HG03520 (cell line): ENCODE data around the gene WDR44.
"Not testable (repeated sequence)": the region's sequence is repeated elsewhere in the genome, so short reads cannot be mapped to it uniquely, and the experiment has no call there.

Source experiments
- ATAC-seq: cut with Tn5 transposase; IDR thresholded peaks from one replicate; pipeline ENCODE4 v1.9.1; 2021; ENCODE audit warnings: mild to moderate bottlenecking, moderate library complexity; ENCODE audit not compliant: unreplicated experiment

The WDR44 gene

GRCh38 chrX:118470721-118471347 is 124.9 kb downstream of the WDR44 start:
- not testable (repeated sequence) for ATAC-seq

DNA sequence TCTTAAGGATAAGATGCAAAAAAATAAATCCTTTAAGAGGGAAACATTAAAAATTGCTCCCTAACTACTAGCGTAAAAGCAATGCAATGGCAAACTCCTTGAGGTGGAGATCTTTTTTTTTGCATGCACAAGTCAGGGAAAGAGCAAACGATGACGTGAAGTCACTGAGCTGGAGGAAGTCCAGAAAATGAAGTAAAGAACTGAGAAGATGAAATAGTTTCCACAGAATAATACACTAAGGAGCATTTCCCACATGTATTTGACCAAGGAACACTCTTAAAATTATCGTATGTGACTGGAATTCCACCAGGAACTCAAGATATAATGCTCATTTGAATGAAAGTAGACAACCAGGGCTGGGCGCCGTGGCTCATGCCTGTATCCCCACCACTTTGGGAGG is 128.7 kb downstream of the WDR44 start:
- ATAC-seq = no peak

GRCh38 chrX:118475903-118476302 is 130.0 kb downstream of the WDR44 start:
- ATAC-seq = no peak

- no peak for ATAC-seq
Measured at GRCh38 chrX:118480172-118480571, 134.3 kb downstream of the WDR44 start.

GRCh38 chrX:118482384-118482783 is 136.5 kb downstream of the WDR44 start:
- not testable (repeated sequence) for ATAC-seq

DNA sequence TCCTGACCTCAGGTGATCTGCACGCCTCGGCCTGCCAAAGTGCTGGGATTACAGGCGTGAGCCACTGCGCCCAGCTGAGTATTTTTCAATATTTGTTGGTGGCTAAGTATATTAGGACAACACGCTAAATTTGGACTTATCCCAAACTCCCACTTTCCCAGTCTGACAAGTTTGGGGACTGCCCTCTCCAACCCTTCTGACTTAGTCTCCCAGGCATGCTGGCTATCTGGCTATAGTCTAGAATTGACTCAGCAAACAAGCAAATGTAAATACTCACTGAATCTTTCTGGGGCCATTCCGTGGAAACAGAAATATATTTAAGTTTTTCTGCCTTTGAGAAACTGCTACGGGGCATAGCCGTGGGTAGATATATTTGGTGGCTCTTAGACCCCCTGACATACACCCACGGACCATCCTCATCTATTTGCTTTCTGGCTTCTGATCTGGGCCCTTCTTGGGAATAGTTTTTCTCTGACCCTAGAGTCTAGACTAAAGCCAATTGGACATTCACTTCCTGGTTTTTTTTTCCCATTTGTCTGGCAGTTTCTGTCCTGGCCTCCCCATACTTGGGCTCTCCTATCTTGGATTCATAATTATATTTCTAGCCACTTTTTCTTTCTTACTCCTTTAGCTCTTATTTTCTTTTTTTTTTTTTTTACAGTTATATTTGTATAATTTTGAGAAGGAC is 138.5 kb downstream of the WDR44 start:
- no peak for ATAC-seq

DNA sequence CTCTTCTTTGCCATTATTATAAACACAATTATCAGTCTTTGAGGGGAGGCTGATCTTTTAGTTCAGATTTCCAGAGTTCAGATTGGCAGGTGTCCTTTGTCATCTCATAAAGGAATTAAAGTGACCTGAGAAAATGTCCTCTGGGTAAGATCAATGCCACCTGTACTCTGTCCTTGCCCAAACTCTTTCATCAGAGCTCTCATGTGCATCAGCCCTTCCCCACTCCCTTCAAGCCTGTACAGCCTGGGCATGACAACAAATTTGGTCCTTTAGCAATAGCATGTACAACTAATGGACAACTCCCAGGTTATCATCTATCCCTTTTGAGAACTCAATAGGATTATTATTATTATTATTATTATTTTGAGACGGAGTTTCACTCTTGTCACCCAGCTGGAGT is 140.8 kb downstream of the WDR44 start:
- ATAC-seq = not testable (repeated sequence)

DNA sequence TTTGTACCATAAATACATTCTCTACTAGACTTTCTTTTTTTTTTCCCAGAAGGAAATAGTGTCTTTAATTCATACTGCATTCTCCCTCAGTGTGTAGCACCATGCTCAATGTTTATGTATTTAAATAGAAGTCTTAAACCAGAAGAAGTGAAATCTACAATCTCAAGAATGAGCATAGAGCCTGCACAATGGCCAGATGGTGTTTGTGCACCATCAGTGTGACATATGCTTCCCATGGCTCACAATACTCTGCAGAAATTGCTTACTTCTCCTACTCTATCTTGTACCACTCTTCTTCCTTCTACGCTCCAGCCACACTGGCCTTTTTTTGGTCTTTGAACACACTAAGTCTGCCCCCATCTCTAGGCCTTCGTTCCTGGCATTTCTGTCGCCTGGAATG is 147.1 kb downstream of the WDR44 start:
- no peak for ATAC-seq

DNA sequence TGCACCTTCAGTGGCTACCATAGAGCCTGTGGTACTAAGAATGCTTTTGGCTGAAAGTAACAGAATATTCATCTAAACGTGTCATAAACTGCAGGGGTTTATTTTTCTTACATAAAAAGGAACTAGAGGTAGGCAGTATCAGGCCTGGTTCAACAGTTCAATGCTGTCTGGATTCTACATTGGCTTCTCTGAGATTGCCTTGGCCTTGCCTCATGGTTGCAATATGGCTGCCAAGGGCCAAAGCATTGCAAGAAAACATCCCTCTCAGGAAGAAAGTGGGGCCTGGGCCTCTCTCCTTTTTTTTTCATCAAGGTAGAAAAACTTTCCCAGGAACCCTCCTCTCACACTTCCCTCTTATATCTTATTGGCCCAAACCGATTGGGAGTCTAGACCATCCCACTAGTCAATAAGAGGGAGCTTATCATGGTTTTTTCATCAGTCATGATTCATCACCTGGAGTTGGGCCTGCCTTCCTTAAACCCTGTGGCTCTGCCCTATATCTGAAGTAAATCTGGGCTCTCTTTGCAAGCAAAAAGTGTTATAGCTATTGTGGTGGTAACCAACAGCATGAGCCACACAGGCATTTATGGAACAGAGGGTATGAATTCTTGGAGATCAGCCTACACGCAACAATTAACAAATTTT is 147.9 kb downstream of the WDR44 start:
- no peak for ATAC-seq

- peak; percentile 43 for ATAC-seq
Measured at GRCh38 chrX:118495061-118495921, 149.4 kb downstream of the WDR44 start, which contains the start of gene DOCK11. DOCK11 (plus strand) TSS chrX:118495815; CDS start chrX:118495972, 157 bp downstream.

DNA sequence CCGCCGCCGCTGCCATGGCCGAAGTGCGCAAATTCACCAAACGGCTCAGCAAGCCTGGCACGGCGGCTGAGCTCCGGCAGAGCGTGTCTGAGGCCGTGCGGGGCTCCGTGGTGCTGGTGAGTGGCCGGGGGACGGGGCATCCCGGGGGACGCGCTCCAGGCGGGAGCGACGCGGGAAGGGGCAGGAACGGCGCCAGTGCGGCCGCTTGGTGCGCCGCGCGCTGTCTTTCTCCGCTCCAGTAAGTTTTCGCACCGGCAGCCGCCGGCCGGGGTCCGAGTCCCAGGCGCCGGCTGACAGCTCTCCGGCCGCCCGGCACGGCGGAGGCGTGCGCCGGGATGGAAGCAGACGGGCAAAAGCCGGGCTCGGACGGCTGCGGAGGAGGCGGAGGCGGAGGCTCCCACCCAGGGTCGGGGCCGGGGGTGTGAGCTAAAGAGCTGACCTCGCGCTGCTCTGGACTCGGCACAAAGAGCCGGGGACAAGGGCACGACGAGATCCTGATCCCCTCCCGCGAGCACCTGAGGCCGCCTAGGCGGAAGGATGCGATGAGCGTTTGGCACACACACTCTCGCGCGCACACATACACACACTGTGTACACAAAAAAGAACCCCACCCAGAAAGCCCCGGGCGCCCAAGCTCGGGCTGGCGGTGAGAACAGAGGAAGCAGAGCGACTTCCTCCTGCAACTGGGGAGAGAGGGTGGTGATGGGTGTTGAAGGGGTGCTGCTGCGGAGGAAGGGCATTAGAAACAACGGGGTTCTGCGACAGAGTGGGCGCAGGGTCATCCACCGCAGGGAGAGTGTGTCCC is 150.3 kb downstream of the WDR44 start:
- ATAC-seq = peak; percentile 50

DNA sequence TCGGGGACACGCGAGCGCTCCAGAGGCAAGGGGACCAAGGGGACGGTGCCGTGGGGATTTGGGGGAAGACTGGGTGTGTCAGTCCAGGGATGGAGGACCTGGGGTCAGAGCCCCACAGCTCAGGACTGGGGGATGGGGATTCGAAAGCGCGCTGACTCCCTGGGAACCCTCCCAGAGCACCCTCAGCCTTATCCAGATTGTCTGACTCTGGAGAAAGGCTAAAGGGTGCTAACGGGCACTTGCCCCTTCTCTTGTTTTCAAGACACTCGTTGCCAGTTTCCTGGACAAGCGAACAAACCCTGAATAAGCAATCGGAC is 150.8 kb downstream of the WDR44 start:
- peak; percentile 7 for ATAC-seq

DNA sequence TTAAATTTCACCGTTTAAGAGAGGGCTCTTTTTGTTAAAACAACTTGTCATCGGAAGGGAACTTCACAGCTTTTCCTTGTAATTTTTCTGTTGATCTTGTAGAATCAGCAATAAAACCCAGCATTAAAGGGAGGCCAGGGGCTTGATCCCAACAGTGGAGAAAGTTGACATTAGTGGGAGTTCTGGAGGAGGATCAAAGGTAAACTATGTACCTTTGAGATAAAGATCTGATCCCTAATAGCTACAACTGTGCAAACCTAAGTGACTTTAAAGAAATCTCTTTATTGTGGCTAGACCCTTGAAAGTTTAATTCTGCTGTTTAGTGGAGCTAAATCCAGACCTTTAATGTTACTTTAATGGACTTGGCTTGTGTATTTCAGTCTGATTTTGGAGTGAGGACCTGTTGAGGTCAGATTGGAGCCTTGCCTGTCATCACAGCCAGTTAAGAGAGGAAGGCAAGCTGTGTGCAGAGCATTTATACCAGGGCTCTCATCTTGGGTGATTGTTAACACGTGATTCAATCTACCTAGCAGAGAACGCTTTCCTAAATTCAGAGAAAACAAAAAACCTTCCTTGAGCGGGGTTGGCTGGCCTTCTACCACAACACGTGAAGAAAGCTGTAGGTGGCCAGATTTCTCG is 151.4 kb downstream of the WDR44 start:
- no peak for ATAC-seq

- no peak for ATAC-seq
Measured at GRCh38 chrX:118498351-118498750, 152.4 kb downstream of the WDR44 start.

- no peak for ATAC-seq
Measured at GRCh38 chrX:118498755-118499154, 152.8 kb downstream of the WDR44 start.

DNA sequence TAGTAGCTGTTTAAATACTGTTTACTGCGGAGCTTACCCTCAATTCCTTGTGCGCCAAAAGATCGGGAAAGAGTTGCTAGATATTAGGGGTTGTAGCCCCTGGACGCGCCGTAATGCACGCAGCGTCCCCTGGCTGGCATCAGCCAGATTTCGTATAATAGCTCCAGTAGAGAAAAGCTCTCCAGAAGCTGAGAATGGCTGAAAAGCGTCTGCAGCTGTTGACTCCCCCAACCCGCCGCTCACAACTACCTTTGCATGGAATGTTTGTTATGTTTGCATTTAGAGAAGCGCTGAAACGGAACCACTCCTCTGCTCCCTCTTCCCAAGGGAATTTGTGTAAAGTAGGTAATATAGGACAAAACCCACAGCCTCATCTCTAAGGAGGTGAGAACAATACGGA is 153.4 kb downstream of the WDR44 start:
- no peak for ATAC-seq
